HEK293 (cell line): Measurements from ENCODE around the gene RASL10A.
"Not testable (repeated sequence)": the region's sequence is repeated elsewhere in the genome, so short reads cannot be mapped to it uniquely, and the experiment has no call there.

Experiments used
- CTCF ChIP-seq: fragments of 450-650 bp; formaldehyde crosslinking; IDR thresholded peaks from 2 replicates; pipeline ENCODE4 v1.5.1; 2016; ENCODE audit warnings: missing biosample characterization, missing genetic modification characterization
- PRDM4 ChIP-seq: fragments of 450-650 bp; formaldehyde crosslinking; IDR thresholded peaks from 2 replicates; pipeline ENCODE4 v1.5.1; 2017; ENCODE audit warnings: missing biosample characterization, missing genetic modification characterization
- REST ChIP-seq: fragments of 450-650 bp; formaldehyde crosslinking; IDR thresholded peaks from 2 replicates; pipeline ENCODE4 v1.5.1; 2016; ENCODE audit warnings: missing biosample characterization, missing genetic modification characterization
- TRIM28 ChIP-seq: IDR thresholded peaks from 2 replicates; pipeline ENCODE4 v1.6.1; 2011; ENCODE audit warnings: low read length, control low read depth, borderline replicate concordance
- ZNF274 ChIP-seq, 2 experiments: fragments of 200-500 bp in 1 of 2; fragments of 450-650 bp in 1 of 2; sonication (Bioruptor generic) in 1 of 2; formaldehyde crosslinking in 1 of 2; IDR thresholded peaks; 2 replicates each; pipeline versions ENCODE4 v1.5.1 to v1.6.1; 2014 to 2016; ENCODE audit warnings: borderline replicate concordance in 1 of 2, inconsistent platforms in 1 of 2, low read length in 1 of 2, missing biosample characterization in 1 of 2, missing genetic modification characterization in 1 of 2
- ZNF707 ChIP-seq: fragments of 450-650 bp; formaldehyde crosslinking; IDR thresholded peaks from 2 replicates; pipeline ENCODE4 v1.5.1; 2016; ENCODE audit warnings: missing biosample characterization, missing genetic modification characterization

GRCh38 chr22:29357193-29357890, 41.8 kb upstream of the RASL10A start:
- not testable (repeated sequence) for TF ChIP-seq ZNF707 (tag by site-specific recombination); REST (tag by site-specific recombination); TRIM28; CTCF; PRDM4; ZNF274 (IDR thresholded peaks at IDR 0.05; ENCODE audit: low read length); ZNF274 (tag by site-specific recombination; IDR thresholded peaks at IDR 0.05; ENCODE audit: borderline replicate concordance)
